Ovary (tissue), 1 donor: ENCODE data around the gene D2HGDH.

Experiments
- EP300 ChIP-seq: sonication (generic); formaldehyde crosslinking; IDR thresholded peaks from one replicate; pipeline ENCODE4 v1.6.1; 2017; ENCODE audit warnings: antibody characterized with exemption
- POLR2A ChIP-seq: fragments of 450-650 bp; IDR thresholded peaks from one replicate; pipeline ENCODE4 v1.6.1; 2017; ENCODE audit warnings: antibody characterized with exemption, mild to moderate bottlenecking, moderate library complexity

DNA sequence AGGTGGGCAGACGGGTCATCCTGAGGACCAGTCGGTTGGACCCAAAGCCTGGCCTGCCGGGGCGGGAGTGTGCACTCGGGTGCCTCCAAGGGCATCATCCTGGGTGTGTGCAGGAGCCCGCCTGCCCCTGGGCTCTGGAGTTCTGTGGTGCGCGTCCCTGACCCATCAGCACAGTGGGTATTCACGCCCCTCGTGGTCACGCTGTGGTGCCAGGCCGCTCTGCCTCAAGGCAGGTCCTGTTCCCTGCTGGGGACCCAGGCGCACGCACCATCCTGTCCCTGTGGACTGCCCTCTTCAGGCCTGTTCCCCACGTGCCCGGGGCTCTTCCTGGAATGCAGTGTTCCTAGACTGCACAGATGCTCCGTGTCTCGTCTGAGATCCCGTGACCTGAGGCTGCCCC, 14.3 kb upstream of the D2HGDH start:
- TF ChIP-seq EP300 = no peak
- TF ChIP-seq POLR2A = no peak
